ENCODE data around the gene TM2D3. TPM values are rescaled to one million over a fixed set of nuclear protein-coding genes. Genes with fewer than 3 reads are reported as not detected.

The TM2D3 gene
- total and polyA plus RNA-seq, 8 donors: 20.4 to 128 (median 46.2) TPM

DNA sequence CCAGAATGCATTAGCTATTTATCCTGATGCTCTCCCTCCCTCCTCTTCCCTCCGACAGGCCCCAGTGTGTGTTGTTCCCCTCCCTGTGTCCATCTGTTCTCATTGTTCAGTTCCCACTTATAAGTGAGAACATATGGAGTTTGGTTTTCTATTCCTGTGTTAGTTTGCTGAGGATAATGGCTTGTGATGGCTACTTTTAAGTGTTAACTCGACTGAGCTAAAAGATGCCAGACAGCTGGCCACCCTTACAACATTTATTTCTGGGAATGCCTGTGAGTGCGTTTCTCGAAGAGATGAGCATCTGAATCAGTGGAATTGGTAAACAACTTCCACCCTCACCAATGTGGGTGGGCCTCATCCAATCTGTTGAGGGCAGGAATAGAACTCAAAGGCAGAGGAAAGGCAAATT, 24.7 kb upstream of the TM2D3 start:
- intact Hi-C loops (cut with DNase I; ENCODE audit: low total_unique reads): no loop called here
- TF ChIP-seq EP300 (IDR thresholded peaks at IDR 0.05) (no peak), POLR2A (IDR thresholded peaks at IDR 0.05) (no peak), POLR2AphosphoS5 (IDR thresholded peaks at IDR 0.05) (no peak)
- TF ChIP-seq, protein P1, sequence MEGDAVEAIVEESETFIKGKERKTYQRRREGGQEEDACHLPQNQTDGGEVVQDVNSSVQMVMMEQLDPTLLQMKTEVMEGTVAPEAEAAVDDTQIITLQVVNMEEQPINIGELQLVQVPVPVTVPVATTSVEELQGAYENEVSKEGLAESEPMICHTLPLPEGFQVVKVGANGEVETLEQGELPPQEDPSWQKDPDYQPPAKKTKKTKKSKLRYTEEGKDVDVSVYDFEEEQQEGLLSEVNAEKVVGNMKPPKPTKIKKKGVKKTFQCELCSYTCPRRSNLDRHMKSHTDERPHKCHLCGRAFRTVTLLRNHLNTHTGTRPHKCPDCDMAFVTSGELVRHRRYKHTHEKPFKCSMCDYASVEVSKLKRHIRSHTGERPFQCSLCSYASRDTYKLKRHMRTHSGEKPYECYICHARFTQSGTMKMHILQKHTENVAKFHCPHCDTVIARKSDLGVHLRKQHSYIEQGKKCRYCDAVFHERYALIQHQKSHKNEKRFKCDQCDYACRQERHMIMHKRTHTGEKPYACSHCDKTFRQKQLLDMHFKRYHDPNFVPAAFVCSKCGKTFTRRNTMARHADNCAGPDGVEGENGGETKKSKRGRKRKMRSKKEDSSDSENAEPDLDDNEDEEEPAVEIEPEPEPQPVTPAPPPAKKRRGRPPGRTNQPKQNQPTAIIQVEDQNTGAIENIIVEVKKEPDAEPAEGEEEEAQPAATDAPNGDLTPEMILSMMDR (IDR thresholded peaks at IDR 0.05): no peak
- Histone ChIP-seq H3K36me3 (peaks cover 13 to 79% (median 74%) of the 10 kb centered on the region in 4 donors), H3K4me3 (no peak overlapping the region), H3K27ac (no peak overlapping the region), H3K27me3 (no peaks in the 10 kb centered on the region), H3K9me3 (no peaks in the 10 kb centered on the region), H3K4me1 (no peaks in the 10 kb centered on the region)
- DNase-seq: peak in 1 of 2 donors; percentile 20
- WGBS, 5 donors: 72 to 84% (median 77%) methylated on average over 4 of the region's 4 CpGs

DNA sequence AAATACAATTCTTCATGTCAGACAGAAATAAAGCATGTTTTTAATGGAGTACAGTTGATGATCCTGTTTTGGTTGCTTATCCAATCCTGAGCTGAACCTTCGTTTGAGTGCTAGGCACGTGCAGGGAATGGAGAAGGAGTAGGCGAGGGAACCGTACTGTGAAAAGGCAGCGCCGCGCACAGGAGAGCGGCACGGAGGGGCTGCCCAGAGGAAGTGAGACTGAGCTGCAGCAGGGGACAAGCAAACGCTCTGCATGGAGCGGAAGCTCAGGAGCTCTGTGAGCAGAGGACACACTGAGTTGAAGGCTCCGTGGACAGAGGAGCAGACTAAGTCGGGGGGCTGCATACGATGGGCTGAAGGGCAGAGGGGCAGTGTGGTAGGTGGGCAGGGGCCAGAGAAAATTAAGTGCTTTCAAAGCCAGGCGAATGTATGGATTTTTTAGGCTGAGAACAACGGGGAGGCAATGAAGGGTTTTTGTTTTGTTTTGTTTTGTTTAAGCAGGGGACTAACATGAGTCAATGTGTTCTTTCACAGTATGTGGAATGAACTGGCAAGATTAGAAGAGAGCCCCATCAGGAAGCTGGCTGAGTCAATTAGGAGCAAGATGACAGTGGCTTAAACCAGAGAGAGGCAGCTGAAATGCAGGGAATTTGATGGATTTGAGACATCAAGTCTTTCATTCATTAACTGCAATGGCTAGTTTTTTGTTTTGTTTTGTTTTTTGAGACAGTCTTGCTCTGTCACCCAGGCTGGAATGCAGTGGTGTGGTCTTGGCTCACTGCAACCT, 23.8 kb upstream of the TM2D3 start:
- no peaks in the 10 kb centered on the region for H3K27me3 ChIP-seq
- DNase-seq: no peak
- intact Hi-C loops (cut with DNase I; ENCODE audit: low total_unique reads): no loop called here
- no peaks in the 10 kb centered on the region for H3K4me1 ChIP-seq
- peak overlapping the region in 1 of 5 donors; percentile 27 for H3K27ac ChIP-seq
- H3K4me3 ChIP-seq: no peak overlapping the region
- TF ChIP-seq POLR2A (IDR thresholded peaks at IDR 0.05) (no peak), POLR2AphosphoS5 (IDR thresholded peaks at IDR 0.05) (no peak)
- TF ChIP-seq, protein P1 (IDR thresholded peaks at IDR 0.05): no peak
- H3K36me3 ChIP-seq: peaks cover 13 to 79% (median 74%) of the 10 kb centered on the region in 4 donors
- WGBS, 5 donors: 74 to 82% (median 80%) methylated on average over 16 of the region's 16 CpGs
- no peaks in the 10 kb centered on the region for H3K9me3 ChIP-seq

DNA sequence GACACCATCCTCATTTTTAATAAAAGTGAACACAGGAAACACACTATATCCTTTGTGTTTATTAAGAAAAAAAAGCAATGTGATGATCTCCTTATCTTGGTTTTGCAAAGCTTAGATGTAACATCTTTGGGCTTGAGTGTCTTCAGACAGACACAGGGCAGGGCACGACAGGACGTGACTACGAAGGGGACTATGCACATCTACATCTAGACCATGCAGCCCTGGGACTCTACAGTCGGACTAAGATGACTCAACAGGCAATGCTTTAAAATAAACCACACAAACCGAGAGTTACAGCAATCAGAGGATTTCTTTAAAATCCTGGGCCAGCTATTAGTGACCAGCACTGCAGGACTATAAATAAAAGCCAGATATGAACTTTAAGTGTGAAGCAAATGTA, 22.8 kb upstream of the TM2D3 start:
- peaks cover 17 to 81% (median 79%) of the 10 kb centered on the region in 4 donors for H3K36me3 ChIP-seq
- 73 to 87% (median 82%) methylated on average over 5 of the region's 5 CpGs for WGBS, 5 donors
- H3K4me3 ChIP-seq: no peak overlapping the region
- intact Hi-C loops (cut with DNase I; ENCODE audit: low total_unique reads): no loop called here
- TF ChIP-seq, protein P1 (IDR thresholded peaks at IDR 0.05): no peak
- H3K27me3 ChIP-seq: no peaks in the 10 kb centered on the region
- DNase-seq: no peak
- H3K27ac ChIP-seq: no peak overlapping the region
- H3K4me1 ChIP-seq: no peaks in the 10 kb centered on the region
- no peaks in the 10 kb centered on the region for H3K9me3 ChIP-seq

DNA sequence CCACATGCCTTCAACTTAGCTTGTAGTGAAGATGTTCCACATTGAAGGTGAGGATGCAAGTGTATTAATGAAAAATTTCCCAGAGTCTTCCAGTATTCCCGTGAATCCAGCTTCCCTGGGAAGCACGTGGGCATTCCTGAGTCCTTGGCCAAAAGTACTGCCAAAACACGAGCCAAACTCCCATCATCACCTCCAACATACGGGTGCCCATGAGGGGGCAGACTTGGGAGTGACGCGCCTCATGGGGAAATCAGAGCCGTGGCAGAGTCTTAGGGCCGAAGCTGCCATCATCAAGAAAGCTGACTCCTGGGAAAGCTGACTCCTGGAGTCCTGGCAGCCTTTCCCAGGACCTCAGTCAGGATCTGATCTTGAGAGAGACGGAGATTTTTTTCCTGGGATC, 20.1 kb upstream of the TM2D3 start:
- WGBS, 5 donors: 85 to 90% (median 86%) methylated on average over 8 to 9 of the region's 9 CpGs
- Histone ChIP-seq H3K36me3 (peaks cover 14 to 98% (median 90%) of the 10 kb centered on the region in 4 donors), H3K9me3 (peaks cover 0 to 4% (median under 1%) of the 10 kb centered on the region in 4 donors), H3K27me3 (no peaks in the 10 kb centered on the region), H3K27ac (no peak overlapping the region), H3K4me3 (no peak overlapping the region), H3K4me1 (no peaks in the 10 kb centered on the region)
- intact Hi-C loops (cut with DNase I; ENCODE audit: low total_unique reads): no loop called here
- TF ChIP-seq, protein P1 (IDR thresholded peaks at IDR 0.05): no peak
- TF ChIP-seq POLR2AphosphoS5 (IDR thresholded peaks at IDR 0.05) (no peak), POLR2A (IDR thresholded peaks at IDR 0.05) (no peak), EP300 (IDR thresholded peaks at IDR 0.05) (no peak)
- no peak for DNase-seq
